Bronchial epithelial cell (primary cell): ENCODE measurements around the gene TMEM108. TPM values are rescaled to one million over a fixed set of nuclear protein-coding genes. Genes with fewer than 3 reads are reported as not detected.

ENCODE experiments used
- DNase-seq: peaks from one replicate; pipeline ENCODE4 v3.0.0-alpha.2; 2010; ENCODE audit warnings: low read depth
- FAIRE-seq: peaks from 2 replicates; lab custom pipeline; 2011; peaks lifted over from hg19 to GRCh38; lab: Jason Lieb, UNC
- H3K27me3 ChIP-seq: 2 replicates; pipeline ENCODE4 v1.5.1; 2011; ENCODE audit warnings: low read length; ENCODE audit not compliant: control insufficient read depth, insufficient read depth
- H3K36me3 ChIP-seq: 2 replicates; pipeline ENCODE4 v1.5.1; 2011; ENCODE audit warnings: low read length; ENCODE audit not compliant: control insufficient read depth, insufficient read depth
- H3K4me3 ChIP-seq: 2 replicates; pipeline ENCODE4 v1.5.1; 2011; ENCODE audit warnings: mild to moderate bottlenecking, low read depth, low read length, control low read depth
- CTCF ChIP-seq: IDR thresholded peaks from 2 replicates; pipeline ENCODE4 v1.5.1; 2011; ENCODE audit warnings: mild to moderate bottlenecking, moderate library complexity, low read length, control low read depth, inconsistent platforms; ENCODE audit not compliant: insufficient read depth, severe bottlenecking
- total RNA-seq: library from RNA; depleted of rRNA; stranded (reverse); fragments of >200 nt; gene quantifications from 2 replicates; pipeline ENCODE4 v1.2.1, GENCODE V29; 2014

The TMEM108 gene
- total RNA-seq, 1 donor from 2014 or later, result not detected

- H3K4me3 ChIP-seq, result no peak overlapping the region
- H3K27me3 ChIP-seq, result peaks cover 1% of the 10 kb centered on the region
- no peak for TF ChIP-seq CTCF
- FAIRE-seq, result no peak
- no peaks in the 10 kb centered on the region for H3K36me3 ChIP-seq
- no peak for DNase-seq
Observed at GRCh38 chr3:133366921-133367320, 328.7 kb downstream of the TMEM108 start.

GRCh38 chr3:133367403-133367802 is 329.2 kb downstream of the TMEM108 start:
- DNase-seq, result no peak

DNA sequence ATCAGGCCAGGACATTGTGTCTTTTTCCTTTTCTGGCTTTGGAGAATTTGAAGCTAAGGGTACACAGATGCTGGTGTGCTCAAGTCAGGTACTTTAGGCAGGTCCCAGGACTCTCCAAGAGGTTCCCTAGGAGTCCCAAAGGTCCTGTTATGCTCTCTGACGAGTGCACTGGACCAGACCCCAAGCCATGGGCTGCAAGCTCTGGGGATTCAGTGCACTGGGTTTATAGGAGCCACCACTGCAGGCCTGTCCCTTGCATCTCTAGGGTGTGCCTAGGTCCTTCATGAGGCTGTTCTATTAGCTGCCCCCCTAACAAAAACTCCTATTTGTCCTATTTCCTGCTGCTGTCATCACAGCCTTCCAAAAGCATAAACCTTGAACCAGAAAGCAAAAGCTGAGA is 329.8 kb downstream of the TMEM108 start:
- Histone ChIP-seq H3K4me3 (no peak overlapping the region), H3K27me3 (peaks cover 1% of the 10 kb centered on the region), H3K36me3 (no peaks in the 10 kb centered on the region)
- no peak for DNase-seq
- FAIRE-seq, result no peak
- TF ChIP-seq CTCF, result no peak

More at GRCh38 chr3:133367403-133367802, 329.2 kb downstream of the TMEM108 start:
- Histone ChIP-seq H3K36me3 (no peaks in the 10 kb centered on the region), H3K4me3 (no peak overlapping the region), H3K27me3 (peaks cover 1% of the 10 kb centered on the region)
- TF ChIP-seq CTCF, result no peak
- no peak for FAIRE-seq

- TF ChIP-seq CTCF, result no peak
- no peak for FAIRE-seq
- no peak overlapping the region for H3K4me3 ChIP-seq
Observed at GRCh38 chr3:133368371-133369067, 330.3 kb downstream of the TMEM108 start.

GRCh38 chr3:133369068-133369440 is 330.9 kb downstream of the TMEM108 start:
- DNase-seq, result no peak
- Histone ChIP-seq H3K27me3 (peaks cover 1% of the 10 kb centered on the region), H3K4me3 (no peak overlapping the region), H3K36me3 (no peaks in the 10 kb centered on the region)
- TF ChIP-seq CTCF, result no peak
- no peak for FAIRE-seq

More at GRCh38 chr3:133368371-133369067, 330.3 kb downstream of the TMEM108 start:
- Histone ChIP-seq H3K27me3 (peaks cover 1% of the 10 kb centered on the region), H3K36me3 (no peaks in the 10 kb centered on the region)
- no peak for DNase-seq

- Histone ChIP-seq H3K27me3 (peaks cover 1% of the 10 kb centered on the region), H3K4me3 (no peak overlapping the region), H3K36me3 (no peaks in the 10 kb centered on the region)
- no peak for TF ChIP-seq CTCF
- no peak for FAIRE-seq
- DNase-seq, result no peak
Observed at GRCh38 chr3:133371181-133371580, 333.0 kb downstream of the TMEM108 start.
